ENCODE data around the gene KNDC1.

KNDC1 gene

GRCh38 chr10:133114726-133115452 is 45.1 kb upstream of the KNDC1 start:
- no peak overlapping the region for H3K4me3 ChIP-seq (ENCODE audit: low read depth, low read length)
- in situ Hi-C loops (cut with HindIII; ENCODE audit: low sequenced_read_pairs), result no loop called here
- no peak for TF ChIP-seq CTCF (IDR thresholded peaks at IDR 0.05; ENCODE audit: low read depth, low read length)
- DNase-seq (ENCODE audit: low read depth, low spot score), result no peak

DNA sequence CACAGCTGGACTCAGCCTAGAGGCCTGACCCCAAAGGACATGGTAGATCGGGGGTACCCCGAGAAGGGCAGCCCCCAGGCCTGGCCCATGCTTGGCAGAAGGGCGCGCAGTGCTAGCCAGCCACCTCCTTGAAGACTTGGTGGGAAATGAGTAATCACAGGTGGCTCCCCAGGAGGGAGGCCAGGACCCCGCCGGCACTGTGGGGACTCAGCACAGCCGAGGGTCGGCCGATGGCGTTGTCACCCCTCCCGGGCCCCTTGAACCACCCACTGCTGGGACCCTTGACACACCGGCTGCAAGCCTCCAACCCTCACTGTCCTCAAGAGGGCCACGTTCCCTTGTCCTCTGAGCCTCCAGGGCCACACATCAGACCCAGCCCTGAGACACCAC is 44.6 kb upstream of the KNDC1 start:
- no peak overlapping the region for H3K4me3 ChIP-seq (ENCODE audit: low read depth, low read length)
- TF ChIP-seq CTCF (IDR thresholded peaks at IDR 0.05; ENCODE audit: low read depth, low read length), result no peak
- in situ Hi-C loops (cut with HindIII; ENCODE audit: low sequenced_read_pairs), result no loop called here
- no peak for DNase-seq (ENCODE audit: low read depth, low spot score)

DNA sequence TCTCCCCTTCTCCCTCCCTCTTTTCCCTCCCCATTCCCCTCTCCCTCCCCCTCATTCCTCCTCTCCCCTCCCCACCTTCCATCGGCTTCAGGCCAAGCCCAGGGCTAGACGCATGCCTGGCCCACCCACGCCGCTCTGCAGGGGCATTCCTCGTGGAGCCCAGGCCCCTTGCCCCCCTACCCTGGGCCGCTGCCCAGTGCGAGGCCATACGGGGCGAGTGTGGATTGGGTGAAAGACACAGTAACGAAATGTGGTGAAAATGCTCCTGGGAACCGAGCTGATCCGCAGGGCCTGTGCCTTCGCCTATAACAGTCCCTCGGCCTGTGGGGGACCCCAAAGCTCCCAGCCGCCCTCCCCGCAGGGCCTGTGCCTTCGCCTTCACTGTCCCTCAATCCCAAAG is 44.0 kb upstream of the KNDC1 start:
- in situ Hi-C loops (cut with HindIII; ENCODE audit: low sequenced_read_pairs), result no loop called here
- no peak overlapping the region for H3K4me3 ChIP-seq (ENCODE audit: low read depth, low read length)
- no peak for TF ChIP-seq CTCF (IDR thresholded peaks at IDR 0.05; ENCODE audit: low read depth, low read length)
- no peak for DNase-seq (ENCODE audit: low read depth, low spot score)

DNA sequence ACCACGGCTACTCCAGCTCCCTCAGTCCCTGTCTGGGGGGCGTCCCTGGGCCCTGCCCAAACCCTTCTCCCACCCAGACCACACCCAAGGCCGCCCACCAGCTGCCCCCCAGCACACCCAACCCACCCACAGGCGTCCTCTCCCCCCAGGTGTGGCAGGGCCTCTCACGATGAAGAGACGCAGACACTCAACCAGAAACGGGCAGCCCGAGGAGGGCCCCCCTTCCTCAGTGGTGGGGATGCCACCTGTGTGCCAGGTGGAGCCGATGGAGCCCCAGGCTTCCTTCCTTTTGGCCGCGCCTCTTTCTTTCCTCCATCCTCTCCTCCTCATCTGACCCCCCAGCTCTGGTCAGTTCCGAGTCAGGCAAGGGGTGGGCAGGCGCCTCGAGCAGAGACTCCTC is 43.6 kb upstream of the KNDC1 start:
- in situ Hi-C loops (cut with HindIII; ENCODE audit: low sequenced_read_pairs), result no loop called here
- H3K4me3 ChIP-seq (ENCODE audit: low read depth, low read length), result no peak overlapping the region
- TF ChIP-seq CTCF (IDR thresholded peaks at IDR 0.05; ENCODE audit: low read depth, low read length), result no peak
- DNase-seq (ENCODE audit: low read depth, low spot score), result no peak

DNA sequence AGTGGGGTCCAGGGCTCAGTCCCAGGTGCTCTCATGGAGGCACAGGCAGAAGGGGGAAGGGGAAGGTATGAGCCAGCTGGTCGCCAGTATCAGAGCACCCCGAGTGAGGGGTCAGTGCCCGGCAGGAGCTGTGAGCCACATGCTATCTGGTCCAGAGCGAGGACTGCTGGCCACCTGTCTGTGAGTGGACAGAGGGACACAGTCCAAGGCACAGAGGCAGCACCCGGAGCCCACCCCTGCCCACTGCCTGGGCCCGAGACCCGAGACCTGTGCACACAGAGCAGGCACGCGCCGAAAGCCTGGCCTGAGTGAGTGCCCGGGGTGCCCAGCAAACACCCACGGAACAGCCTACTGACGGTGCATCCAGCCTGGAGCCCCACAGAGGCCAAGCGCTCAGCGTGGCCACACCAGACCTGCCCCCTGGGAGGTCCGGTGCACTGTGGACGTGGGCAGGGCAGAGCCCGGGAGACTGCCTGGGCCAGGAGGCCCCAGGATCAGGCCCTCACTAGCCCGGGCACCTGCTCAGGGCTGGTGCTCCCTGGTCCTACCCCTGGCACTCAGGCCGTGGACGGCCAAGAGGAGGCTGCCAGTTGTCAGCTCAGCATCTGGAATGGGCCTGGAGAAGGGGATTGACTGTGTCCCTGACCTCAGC is 42.9 kb upstream of the KNDC1 start:
- in situ Hi-C loops (cut with HindIII; ENCODE audit: low sequenced_read_pairs), result no loop called here

DNA sequence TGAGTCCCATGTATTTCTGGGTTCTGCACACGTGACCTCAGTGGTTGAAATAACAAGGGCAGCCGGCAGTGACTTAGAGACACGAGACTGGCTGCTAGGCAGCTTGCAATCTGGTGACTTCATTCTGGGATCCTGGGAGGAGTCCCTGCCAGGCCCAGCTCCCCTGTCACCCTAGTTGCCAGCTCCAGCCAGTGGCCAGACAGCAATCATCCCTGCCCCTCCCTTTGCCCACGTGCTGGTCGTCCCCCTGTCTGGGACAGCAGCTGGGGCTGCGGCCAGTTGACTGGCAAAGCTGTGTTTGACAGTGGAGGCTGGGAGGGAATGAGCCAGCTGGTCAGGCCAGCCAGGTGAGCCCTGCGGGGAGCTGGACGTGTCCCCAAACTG is 42.3 kb upstream of the KNDC1 start:
- in situ Hi-C loops (cut with HindIII; ENCODE audit: low sequenced_read_pairs), result no loop called here
- no peak overlapping the region for H3K4me3 ChIP-seq (ENCODE audit: low read depth, low read length)
- DNase-seq (ENCODE audit: low read depth, low spot score), result no peak
- TF ChIP-seq CTCF (IDR thresholded peaks at IDR 0.05; ENCODE audit: low read depth, low read length), result no peak

More for the DNA sequence above, 42.9 kb upstream of the KNDC1 start:
- no peak overlapping the region for H3K4me3 ChIP-seq (ENCODE audit: low read depth, low read length)
- no peak for DNase-seq (ENCODE audit: low read depth, low spot score)
- no peak for TF ChIP-seq CTCF (IDR thresholded peaks at IDR 0.05; ENCODE audit: low read depth, low read length)
